Nasal cavity respiratory epithelium epithelial cell of viscerocranial mucosa (primary cell): ENCODE data around the gene ZCCHC14. TPM values are rescaled to one million over a fixed set of nuclear protein-coding genes. Genes with fewer than 3 reads are reported as not detected.

Source experiments
- total RNA-seq: library from RNA; depleted of rRNA; stranded (reverse); fragments of >200 nt; gene quantifications from 2 replicates; pipeline ENCODE4 v1.2.3, GENCODE V29; 2014

Gene ZCCHC14
- 4.4 and 10.0 TPM in 2 replicates for total RNA-seq

GRCh38 chr16:87492721-87493607, at the start of gene ZCCHC14:
Gene ZCCHC14, minus strand, starts transcription at chr16:87493024. Its CDS starts 786 bp downstream, at chr16:87492238.

GRCh38 chr16:87391950-87392820, 100.6 kb downstream of the ZCCHC14 start, which contains the start of gene MAP1LC3B:
Gene MAP1LC3B, plus strand, starts transcription at chr16:87392336. Its CDS starts 92 bp downstream, at chr16:87392428.

GRCh38 chr16:87383505-87384161, 109.2 kb downstream of the ZCCHC14 start, which contains the start of gene FBXO31:
Gene FBXO31, minus strand, starts transcription at chr16:87383776. Its CDS starts 32 bp downstream, at chr16:87383744.

Other genes starting within 250 kb of the ZCCHC14 start
- gene C16orf95, start 175.6 kb downstream of the ZCCHC14 start, total RNA-seq: 1.9 and 2.1 TPM in 2 replicates
- 31.4 and 50.4 TPM in 2 replicates for gene FBXO31, start 109.2 kb downstream of the ZCCHC14 start, total RNA-seq
- gene MAP1LC3B, start 100.7 kb downstream of the ZCCHC14 start, total RNA-seq: 115 and 118 TPM in 2 replicates
- under 0.01 TPM in 2 replicates for gene JPH3, start 109.5 kb upstream of the ZCCHC14 start, total RNA-seq